ENCODE measurements around the gene NARF. TPM values are rescaled to one million over a fixed set of nuclear protein-coding genes. Genes with fewer than 3 reads are reported as not detected.

Gene NARF
- total and polyA plus RNA-seq, 2 experiments from 2014 or later = 66.1 to 67.1 TPM

DNA sequence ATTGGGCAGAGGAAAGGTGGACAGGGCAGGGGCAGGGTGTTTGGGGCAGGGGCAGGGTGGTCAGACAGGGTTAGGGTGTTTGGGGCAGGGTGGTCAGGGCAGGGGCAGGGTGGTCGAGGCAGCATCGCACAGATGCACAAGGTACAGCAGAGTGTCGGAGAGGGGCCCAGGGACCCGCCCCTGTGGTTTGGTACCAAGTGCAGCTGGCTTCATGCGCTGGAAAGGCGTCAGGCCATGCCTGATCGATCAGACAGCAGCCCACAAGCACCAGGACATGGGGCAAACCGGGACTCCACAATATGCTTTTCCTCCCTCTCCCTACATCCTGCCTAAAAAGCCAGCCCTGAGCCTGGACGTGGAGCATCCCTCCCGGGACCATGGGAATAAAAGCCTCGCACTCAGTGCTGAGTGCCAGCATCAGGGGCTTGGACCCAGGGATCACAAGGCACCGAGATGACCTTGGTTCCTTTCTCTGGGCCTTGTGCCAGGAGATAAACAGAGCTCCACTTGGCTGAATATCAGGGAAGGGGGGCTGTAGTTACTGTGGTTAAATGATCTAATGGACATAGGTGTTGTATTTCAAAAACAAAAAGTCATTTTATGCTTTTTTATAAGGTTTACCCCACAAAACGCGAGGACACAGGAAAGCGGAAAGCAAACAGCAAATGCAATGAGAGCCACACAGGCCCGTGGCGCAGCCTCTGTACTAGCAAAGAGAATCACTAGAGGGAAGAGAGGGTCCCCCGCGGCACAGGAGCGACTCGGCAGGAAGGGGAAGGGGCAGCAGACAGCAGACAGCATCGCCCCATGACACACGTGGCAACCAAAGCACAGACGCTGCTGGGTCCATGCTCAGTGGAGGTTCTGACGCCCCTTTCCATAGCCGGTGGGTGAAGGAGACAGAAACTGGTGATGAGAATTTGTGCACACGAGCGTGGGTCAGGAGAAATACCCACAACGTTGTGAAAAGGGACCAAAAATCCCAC lies 45.7 kb upstream of the NARF start:
- TF ChIP-seq EZH2phosphoT487 (IDR thresholded peaks at IDR 0.05; ENCODE audit: unreplicated experiment) (no peak), CREB1 (CRISPR knock-in tag; IDR thresholded peaks at IDR 0.05; ENCODE audit: low read depth) (no peak), EZH2 (IDR thresholded peaks at IDR 0.05; ENCODE audit: low read depth, unreplicated experiment) (no peak), NANOG (IDR thresholded peaks at IDR 0.05; ENCODE audit: borderline replicate concordance) (no peak), ZNF114 (CRISPR knock-in tag; IDR thresholded peaks at IDR 0.05) (no peak), JUNB (IDR thresholded peaks at IDR 0.05; ENCODE audit: unreplicated experiment) (no peak), ZNF331 (CRISPR knock-in tag; IDR thresholded peaks at IDR 0.05; ENCODE audit: low read depth) (no peak), STAT1 (IDR thresholded peaks at IDR 0.05; ENCODE audit: unreplicated experiment) (no peak), POLR2AphosphoS5 (IDR thresholded peaks at IDR 0.05; ENCODE audit: low read depth) (no peak)
- TF ChIP-seq, protein P1, sequence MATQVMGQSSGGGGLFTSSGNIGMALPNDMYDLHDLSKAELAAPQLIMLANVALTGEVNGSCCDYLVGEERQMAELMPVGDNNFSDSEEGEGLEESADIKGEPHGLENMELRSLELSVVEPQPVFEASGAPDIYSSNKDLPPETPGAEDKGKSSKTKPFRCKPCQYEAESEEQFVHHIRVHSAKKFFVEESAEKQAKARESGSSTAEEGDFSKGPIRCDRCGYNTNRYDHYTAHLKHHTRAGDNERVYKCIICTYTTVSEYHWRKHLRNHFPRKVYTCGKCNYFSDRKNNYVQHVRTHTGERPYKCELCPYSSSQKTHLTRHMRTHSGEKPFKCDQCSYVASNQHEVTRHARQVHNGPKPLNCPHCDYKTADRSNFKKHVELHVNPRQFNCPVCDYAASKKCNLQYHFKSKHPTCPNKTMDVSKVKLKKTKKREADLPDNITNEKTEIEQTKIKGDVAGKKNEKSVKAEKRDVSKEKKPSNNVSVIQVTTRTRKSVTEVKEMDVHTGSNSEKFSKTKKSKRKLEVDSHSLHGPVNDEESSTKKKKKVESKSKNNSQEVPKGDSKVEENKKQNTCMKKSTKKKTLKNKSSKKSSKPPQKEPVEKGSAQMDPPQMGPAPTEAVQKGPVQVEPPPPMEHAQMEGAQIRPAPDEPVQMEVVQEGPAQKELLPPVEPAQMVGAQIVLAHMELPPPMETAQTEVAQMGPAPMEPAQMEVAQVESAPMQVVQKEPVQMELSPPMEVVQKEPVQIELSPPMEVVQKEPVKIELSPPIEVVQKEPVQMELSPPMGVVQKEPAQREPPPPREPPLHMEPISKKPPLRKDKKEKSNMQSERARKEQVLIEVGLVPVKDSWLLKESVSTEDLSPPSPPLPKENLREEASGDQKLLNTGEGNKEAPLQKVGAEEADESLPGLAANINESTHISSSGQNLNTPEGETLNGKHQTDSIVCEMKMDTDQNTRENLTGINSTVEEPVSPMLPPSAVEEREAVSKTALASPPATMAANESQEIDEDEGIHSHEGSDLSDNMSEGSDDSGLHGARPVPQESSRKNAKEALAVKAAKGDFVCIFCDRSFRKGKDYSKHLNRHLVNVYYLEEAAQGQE (IDR thresholded peaks at IDR 0.05; ENCODE audit: unreplicated experiment) = no peak
- TF ChIP-seq, protein P2, sequence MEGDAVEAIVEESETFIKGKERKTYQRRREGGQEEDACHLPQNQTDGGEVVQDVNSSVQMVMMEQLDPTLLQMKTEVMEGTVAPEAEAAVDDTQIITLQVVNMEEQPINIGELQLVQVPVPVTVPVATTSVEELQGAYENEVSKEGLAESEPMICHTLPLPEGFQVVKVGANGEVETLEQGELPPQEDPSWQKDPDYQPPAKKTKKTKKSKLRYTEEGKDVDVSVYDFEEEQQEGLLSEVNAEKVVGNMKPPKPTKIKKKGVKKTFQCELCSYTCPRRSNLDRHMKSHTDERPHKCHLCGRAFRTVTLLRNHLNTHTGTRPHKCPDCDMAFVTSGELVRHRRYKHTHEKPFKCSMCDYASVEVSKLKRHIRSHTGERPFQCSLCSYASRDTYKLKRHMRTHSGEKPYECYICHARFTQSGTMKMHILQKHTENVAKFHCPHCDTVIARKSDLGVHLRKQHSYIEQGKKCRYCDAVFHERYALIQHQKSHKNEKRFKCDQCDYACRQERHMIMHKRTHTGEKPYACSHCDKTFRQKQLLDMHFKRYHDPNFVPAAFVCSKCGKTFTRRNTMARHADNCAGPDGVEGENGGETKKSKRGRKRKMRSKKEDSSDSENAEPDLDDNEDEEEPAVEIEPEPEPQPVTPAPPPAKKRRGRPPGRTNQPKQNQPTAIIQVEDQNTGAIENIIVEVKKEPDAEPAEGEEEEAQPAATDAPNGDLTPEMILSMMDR (conservative IDR thresholded peaks at IDR 0.05; ENCODE audit: low read depth in 2 of 2) = no peak
- TF ChIP-seq, protein P3, sequence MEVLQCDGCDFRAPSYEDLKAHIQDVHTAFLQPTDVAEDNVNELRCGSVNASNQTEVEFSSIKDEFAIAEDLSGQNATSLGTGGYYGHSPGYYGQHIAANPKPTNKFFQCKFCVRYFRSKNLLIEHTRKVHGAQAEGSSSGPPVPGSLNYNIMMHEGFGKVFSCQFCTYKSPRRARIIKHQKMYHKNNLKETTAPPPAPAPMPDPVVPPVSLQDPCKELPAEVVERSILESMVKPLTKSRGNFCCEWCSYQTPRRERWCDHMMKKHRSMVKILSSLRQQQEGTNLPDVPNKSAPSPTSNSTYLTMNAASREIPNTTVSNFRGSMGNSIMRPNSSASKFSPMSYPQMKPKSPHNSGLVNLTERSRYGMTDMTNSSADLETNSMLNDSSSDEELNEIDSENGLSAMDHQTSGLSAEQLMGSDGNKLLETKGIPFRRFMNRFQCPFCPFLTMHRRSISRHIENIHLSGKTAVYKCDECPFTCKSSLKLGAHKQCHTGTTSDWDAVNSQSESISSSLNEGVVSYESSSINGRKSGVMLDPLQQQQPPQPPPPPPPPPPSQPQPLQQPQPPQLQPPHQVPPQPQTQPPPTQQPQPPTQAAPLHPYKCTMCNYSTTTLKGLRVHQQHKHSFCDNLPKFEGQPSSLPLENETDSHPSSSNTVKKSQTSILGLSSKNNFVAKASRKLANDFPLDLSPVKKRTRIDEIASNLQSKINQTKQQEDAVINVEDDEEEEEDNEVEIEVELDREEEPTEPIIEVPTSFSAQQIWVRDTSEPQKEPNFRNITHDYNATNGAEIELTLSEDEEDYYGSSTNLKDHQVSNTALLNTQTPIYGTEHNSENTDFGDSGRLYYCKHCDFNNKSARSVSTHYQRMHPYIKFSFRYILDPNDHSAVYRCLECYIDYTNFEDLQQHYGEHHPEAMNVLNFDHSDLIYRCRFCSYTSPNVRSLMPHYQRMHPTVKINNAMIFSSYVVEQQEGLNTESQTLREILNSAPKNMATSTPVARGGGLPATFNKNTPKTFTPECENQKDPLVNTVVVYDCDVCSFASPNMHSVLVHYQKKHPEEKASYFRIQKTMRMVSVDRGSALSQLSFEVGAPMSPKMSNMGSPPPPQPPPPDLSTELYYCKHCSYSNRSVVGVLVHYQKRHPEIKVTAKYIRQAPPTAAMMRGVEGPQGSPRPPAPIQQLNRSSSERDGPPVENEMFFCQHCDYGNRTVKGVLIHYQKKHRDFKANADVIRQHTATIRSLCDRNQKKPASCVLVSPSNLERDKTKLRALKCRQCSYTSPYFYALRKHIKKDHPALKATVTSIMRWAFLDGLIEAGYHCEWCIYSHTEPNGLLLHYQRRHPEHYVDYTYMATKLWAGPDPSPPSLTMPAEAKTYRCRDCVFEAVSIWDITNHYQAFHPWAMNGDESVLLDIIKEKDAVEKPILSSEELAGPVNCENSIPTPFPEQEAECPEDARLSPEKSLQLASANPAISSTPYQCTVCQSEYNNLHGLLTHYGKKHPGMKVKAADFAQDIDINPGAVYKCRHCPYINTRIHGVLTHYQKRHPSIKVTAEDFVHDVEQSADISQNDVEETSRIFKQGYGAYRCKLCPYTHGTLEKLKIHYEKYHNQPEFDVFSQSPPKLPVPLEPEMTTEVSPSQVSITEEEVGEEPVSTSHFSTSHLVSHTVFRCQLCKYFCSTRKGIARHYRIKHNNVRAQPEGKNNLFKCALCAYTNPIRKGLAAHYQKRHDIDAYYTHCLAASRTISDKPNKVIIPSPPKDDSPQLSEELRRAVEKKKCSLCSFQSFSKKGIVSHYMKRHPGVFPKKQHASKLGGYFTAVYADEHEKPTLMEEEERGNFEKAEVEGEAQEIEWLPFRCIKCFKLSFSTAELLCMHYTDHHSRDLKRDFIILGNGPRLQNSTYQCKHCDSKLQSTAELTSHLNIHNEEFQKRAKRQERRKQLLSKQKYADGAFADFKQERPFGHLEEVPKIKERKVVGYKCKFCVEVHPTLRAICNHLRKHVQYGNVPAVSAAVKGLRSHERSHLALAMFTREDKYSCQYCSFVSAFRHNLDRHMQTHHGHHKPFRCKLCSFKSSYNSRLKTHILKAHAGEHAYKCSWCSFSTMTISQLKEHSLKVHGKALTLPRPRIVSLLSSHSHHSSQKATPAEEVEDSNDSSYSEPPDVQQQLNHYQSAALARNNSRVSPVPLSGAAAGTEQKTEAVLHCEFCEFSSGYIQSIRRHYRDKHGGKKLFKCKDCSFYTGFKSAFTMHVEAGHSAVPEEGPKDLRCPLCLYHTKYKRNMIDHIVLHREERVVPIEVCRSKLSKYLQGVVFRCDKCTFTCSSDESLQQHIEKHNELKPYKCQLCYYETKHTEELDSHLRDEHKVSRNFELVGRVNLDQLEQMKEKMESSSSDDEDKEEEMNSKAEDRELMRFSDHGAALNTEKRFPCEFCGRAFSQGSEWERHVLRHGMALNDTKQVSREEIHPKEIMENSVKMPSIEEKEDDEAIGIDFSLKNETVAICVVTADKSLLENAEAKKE (CRISPR knock-in tag; IDR thresholded peaks at IDR 0.05) = no peak
- TF ChIP-seq, protein P4, sequence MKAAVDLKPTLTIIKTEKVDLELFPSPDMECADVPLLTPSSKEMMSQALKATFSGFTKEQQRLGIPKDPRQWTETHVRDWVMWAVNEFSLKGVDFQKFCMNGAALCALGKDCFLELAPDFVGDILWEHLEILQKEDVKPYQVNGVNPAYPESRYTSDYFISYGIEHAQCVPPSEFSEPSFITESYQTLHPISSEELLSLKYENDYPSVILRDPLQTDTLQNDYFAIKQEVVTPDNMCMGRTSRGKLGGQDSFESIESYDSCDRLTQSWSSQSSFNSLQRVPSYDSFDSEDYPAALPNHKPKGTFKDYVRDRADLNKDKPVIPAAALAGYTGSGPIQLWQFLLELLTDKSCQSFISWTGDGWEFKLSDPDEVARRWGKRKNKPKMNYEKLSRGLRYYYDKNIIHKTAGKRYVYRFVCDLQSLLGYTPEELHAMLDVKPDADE (IDR thresholded peaks at IDR 0.05) = no peak
- H3K79me2 ChIP-seq (replicated peaks; ENCODE audit: insufficient read depth) = no peaks in the 10 kb centered on the region
- H2AFZ ChIP-seq = no peak overlapping the region
- H3K27me3 ChIP-seq (ENCODE audit: insufficient read depth) = no peaks in the 10 kb centered on the region
- H3K36me3 ChIP-seq (ENCODE audit: insufficient read depth) = no peaks in the 10 kb centered on the region
- H3K27ac ChIP-seq (ENCODE audit: low read depth) = no peak overlapping the region
- DNase-seq (ENCODE audit: low spot score) = no peak
- H3K4me1 ChIP-seq (ENCODE audit: insufficient read depth) = peaks cover 13% of the 10 kb centered on the region
- no peak for ATAC-seq
- H3K9me3 Mint-ChIP-seq = no peaks in the 10 kb centered on the region; the same call in 2 of the 3 replicates
- H3K36me3 Mint-ChIP-seq (ENCODE audit: low read depth) = no peaks in the 10 kb centered on the region
- H3K9me2 ChIP-seq (ENCODE audit: insufficient read depth) = no peaks in the 10 kb centered on the region
- H3K4me3 ChIP-seq = no peak overlapping the region
- peaks cover 8% of the 10 kb centered on the region for H4K20me1 ChIP-seq (replicated peaks; ENCODE audit: insufficient read depth)
- H3F3A ChIP-seq (replicated peaks; ENCODE audit: low read depth) = no peaks in the 10 kb centered on the region; the same call in 1 of the 2 replicates
- no peak overlapping the region for H3K4me2 ChIP-seq
- H3K27ac Mint-ChIP-seq = no peak overlapping the region
- no peak overlapping the region for H3K4me3 Mint-ChIP-seq
- peaks cover 13% of the 10 kb centered on the region for H3K4me1 Mint-ChIP-seq
- H3K27me3 Mint-ChIP-seq (ENCODE audit: insufficient read depth, low read depth, poor library complexity) = peaks cover 7% of the 10 kb centered on the region
